Dendritic cell treated with granulocyte-macrophage colony-stimulating factor and Interleukin-4, amounts not matched to agents 40 ng/mL and 50 ng/mL, for 4 days (primary cell): ENCODE results near the gene HCN4.
A peak's percentile ranks its signal among the peaks of the same experiment; 100 is the strongest.

Source experiments
- H3K27ac Mint-ChIP-seq: one replicate; pipeline ENCODE4 v1.8.0; 2022; ENCODE audit warnings: mild to moderate bottlenecking, mixed read lengths
- H3K27me3 Mint-ChIP-seq: one replicate; pipeline ENCODE4 v1.8.0; 2022; ENCODE audit warnings: mild to moderate bottlenecking, mixed read lengths
- H3K36me3 Mint-ChIP-seq: one replicate; pipeline ENCODE4 v1.8.0; 2022; ENCODE audit warnings: low read depth, mixed read lengths
- H3K4me1 Mint-ChIP-seq: one replicate; pipeline ENCODE4 v1.8.0; 2022; ENCODE audit warnings: low read depth, mixed read lengths
- H3K4me3 Mint-ChIP-seq: one replicate; pipeline ENCODE4 v1.8.0; 2022; ENCODE audit warnings: mild to moderate bottlenecking, moderate library complexity, mixed read lengths
- H3K9me3 Mint-ChIP-seq: one replicate; pipeline ENCODE4 v1.8.0; 2022; ENCODE audit warnings: mixed read lengths
- intact Hi-C: fragments of 100-400 bp; cut with micrococcal nuclease; formaldehyde crosslinking; loops from one replicate; pipeline ENCODE4 v1.15.0; 2022

Gene HCN4

DNA sequence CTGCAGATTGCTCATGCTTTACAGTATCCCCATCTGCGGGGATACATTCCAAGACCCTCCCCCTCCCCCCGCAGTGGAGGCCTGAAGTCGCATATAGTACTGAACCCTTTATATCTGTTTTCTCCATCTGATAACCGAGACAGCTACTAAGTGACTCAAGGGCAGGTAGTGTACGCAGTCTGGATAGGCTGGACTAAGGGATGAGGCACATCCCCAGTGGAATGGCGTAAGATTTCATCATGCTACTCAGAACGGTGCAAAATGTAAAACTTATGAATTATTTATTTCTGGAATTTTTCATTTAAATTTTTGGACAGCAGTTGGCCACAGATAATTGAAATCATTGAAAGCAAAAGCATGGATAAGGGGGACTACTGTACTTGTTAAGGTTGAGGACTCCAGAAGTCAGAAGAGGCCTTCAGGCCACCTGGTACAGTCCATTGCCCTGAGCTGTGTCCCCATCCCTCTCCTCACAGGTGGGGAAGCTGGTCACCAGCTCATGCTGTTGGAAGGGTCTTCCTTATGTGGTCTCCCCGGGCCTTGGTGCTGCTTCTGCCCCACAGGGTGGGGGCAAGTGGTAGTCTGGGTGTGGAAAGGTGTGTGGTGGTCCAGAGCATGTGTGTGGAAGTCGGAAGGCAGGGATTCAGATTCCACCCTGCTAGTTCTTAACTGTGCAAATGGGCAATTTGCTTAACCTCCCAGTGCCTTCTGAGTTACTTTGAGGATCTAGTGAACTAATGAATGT lies 72.0 kb downstream of the HCN4 start:
- Mint-ChIP-seq H3K27ac (no peak overlapping the region), H3K4me3 (no peak overlapping the region), H3K36me3 (no peaks in the 10 kb centered on the region), H3K4me1 (peaks cover 62% of the 10 kb centered on the region), H3K27me3 (no peaks in the 10 kb centered on the region), H3K9me3 (no peaks in the 10 kb centered on the region)
- intact Hi-C loops = no loop called here

DNA sequence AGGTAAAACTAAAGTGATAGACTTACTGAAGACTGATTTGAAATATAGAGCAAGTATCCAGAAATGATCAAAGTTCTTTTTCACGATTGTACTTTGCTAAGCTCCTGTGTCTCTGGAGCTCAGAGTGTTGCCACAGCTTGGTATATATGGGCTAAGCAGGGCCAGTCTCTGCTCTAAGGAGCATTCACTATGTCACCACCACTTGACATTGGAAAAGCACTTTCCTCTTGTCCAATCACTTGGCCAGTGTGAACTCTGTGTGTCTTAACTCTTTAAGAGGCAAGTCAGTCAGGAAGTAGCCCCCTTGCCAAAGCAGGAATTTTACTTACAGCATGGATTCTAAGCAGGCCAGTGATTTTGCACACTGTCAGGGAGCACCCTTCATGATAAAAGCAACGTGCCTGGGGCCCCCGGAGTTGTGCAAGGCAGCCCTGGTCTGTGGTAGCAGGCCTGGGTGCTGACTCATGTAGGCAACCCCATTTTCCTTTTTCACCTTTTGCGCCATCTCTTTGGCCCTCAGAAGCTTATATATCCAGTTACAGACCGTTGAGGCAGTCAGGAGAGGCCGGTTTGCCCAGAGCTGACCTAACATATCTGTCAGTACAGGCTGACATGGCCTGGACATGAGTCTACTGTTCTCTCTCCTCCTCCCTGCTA lies 73.0 kb downstream of the HCN4 start:
- intact Hi-C loops = no loop called here
- Mint-ChIP-seq H3K27ac (no peak overlapping the region), H3K36me3 (no peaks in the 10 kb centered on the region), H3K4me1 (peaks cover 62% of the 10 kb centered on the region), H3K9me3 (no peaks in the 10 kb centered on the region), H3K4me3 (no peak overlapping the region), H3K27me3 (no peaks in the 10 kb centered on the region)

DNA sequence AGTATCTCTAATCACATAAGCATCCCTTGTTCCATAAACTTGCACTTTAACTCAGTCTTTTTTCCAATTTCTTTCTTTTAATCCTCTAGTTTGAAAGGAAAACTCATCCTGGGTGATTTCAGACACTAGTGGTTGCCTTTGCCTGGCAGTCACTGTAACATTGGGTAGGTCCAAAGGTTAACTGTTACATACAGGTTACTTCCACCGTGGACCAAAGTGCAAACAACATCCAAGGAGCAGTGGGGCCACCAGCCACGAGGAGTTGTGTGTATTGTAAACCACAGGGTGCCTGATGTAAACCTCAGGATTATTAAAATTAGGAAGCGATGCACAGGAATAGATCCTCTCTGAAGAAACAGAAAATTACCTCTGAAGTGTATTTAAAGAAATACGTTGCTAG lies 75.0 kb downstream of the HCN4 start:
- H3K9me3 Mint-ChIP-seq = no peaks in the 10 kb centered on the region
- H3K4me3 Mint-ChIP-seq = no peak overlapping the region
- H3K4me1 Mint-ChIP-seq = peaks cover 60% of the 10 kb centered on the region
- no peak overlapping the region for H3K27ac Mint-ChIP-seq
- no peaks in the 10 kb centered on the region for H3K36me3 Mint-ChIP-seq
- H3K27me3 Mint-ChIP-seq = no peaks in the 10 kb centered on the region
- intact Hi-C loops = no loop called here

DNA sequence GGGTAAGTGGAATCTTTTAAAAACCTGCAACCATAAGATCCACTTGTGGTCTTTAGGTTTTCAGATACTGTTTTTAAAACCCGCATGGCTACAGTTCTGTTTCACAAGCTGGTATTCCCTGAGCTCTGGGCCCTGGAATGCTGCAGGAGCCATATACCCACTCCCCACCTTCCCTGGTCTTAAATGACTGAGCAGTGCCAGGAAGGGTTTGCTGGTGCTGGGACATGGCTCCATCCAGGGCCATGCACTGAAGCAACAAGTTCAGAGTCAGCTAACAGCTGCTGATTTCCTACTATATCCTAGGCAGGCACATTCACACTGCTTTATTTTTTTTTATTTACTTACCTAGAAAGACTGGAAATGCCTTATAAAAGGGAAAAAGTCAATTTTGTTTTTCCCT lies 77.3 kb downstream of the HCN4 start:
- intact Hi-C loops = no loop called here
- Mint-ChIP-seq H3K27me3 (no peaks in the 10 kb centered on the region), H3K27ac (no peak overlapping the region), H3K4me3 (no peak overlapping the region), H3K36me3 (no peaks in the 10 kb centered on the region), H3K9me3 (no peaks in the 10 kb centered on the region), H3K4me1 (peaks cover 55% of the 10 kb centered on the region)

DNA sequence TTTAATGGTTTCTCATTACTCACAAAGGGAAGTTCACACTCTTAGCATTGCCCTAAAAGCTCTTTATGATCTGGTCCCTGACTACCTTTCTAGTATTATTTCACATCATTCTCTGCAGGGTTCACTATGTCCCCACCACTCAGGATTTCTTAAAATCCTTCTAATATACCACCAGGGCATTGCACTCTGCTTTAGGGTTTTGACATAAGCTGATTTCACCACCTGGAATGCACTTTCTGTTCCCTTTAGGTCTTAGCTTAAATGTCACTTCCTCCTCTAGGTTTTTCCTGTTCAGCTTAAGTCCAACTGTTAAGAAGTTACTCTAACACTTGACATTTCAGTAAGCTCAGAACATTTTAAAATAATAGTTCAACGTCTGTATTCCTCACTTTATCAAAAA lies 81.7 kb downstream of the HCN4 start:
- Mint-ChIP-seq H3K27me3 (peaks cover 2% of the 10 kb centered on the region), H3K4me3 (no peak overlapping the region), H3K4me1 (peaks cover 35% of the 10 kb centered on the region), H3K36me3 (no peaks in the 10 kb centered on the region), H3K9me3 (no peaks in the 10 kb centered on the region), H3K27ac (peak overlapping the region; percentile 1)
- intact Hi-C loops = loop anchor here (10.0 kb wide), 1 partner anchor 618 kb away; no protein-coding TSS in a partner anchor

DNA sequence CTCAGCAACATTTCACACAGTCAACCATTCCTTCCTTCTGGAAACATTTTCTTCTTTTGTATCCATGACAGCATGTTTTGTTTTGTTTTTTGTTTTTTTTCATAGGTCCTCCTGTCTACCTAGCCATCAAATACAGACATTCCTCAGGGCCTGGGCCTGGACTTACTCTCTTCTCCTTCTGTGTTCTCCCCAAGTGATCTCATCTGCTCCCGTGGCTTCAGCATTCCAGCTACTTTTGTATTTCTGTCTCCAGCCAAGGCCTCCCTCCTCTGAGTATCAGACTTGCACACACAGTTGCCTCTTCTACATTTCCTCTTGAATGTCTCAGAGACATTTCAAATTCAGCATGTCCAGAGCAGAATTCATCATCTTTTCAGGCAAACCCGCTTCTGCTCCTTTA lies 82.4 kb downstream of the HCN4 start:
- H3K4me1 Mint-ChIP-seq = peaks cover 35% of the 10 kb centered on the region
- H3K9me3 Mint-ChIP-seq = no peaks in the 10 kb centered on the region
- H3K27ac Mint-ChIP-seq = peak overlapping the region; percentile 1
- intact Hi-C loops = loop anchor here (10.0 kb wide), 1 partner anchor 618 kb away; no protein-coding TSS in a partner anchor
- no peak overlapping the region for H3K4me3 Mint-ChIP-seq
- H3K27me3 Mint-ChIP-seq = peaks cover 5% of the 10 kb centered on the region
- no peaks in the 10 kb centered on the region for H3K36me3 Mint-ChIP-seq

DNA sequence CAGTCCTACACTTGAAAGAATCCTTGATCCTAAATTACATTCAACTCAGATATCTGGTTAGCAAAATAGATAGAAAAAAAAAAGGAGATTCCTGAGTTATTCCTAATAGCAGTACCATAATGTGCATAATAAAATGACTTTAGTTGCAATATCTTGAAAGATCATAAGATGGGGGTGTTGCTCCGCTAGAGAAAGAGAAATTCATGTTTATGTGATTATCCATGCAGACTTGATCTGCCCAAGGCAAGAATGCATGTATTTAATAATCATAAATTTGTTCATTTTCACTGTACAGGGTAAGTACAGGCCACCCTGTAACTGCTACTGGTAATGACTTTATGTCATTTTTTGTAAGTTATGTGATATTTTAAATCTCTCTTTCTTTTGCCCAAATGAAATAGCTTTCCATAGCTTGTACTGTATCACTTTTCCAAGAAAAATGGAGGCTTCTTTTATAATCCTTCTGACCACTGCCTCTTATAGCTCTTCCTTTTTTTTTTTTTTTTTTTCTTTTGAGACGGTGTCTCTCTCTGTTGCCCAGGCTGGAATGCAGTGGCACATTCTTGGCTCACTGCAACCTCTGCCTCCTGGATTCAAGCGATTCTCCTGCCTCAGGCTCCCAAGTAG lies 84.6 kb downstream of the HCN4 start:
- no peak overlapping the region for H3K4me3 Mint-ChIP-seq
- H3K36me3 Mint-ChIP-seq = no peaks in the 10 kb centered on the region
- intact Hi-C loops = loop anchor here (2.0 to 10.0 kb wide), 3 partner anchors 353 to 621 kb away; no protein-coding TSS in a partner anchor
- no peak overlapping the region for H3K27ac Mint-ChIP-seq
- H3K27me3 Mint-ChIP-seq = peaks cover 18% of the 10 kb centered on the region
- H3K4me1 Mint-ChIP-seq = peaks cover 33% of the 10 kb centered on the region
- H3K9me3 Mint-ChIP-seq = no peaks in the 10 kb centered on the region

DNA sequence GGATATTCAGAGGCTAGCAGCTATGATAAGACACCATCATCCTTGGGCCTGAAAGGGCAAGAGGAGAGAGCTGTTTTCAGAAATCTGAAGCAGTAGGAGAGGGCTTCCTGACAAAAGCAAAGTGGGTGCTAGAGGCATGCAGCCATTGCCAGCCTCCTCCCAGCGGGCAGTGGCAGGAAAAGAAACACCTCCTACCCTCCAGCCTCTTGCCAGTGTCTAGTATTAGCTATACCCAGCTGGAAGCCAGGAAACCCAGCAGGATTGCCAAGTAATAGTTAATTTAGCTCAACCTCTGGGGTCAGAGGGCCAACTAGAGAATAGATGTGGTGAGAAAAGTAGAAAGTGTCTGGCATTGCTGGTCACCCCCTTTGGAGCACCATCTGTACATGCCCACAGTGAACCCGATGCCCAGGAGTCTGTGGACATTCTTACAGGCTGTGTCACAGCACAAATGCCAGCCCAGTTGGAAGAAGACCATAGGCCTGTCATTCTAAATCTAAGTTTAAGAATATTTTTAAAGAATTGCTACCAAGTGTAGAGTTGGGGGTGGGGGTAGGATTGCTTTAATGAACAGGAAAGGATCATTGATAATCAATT lies 85.3 kb downstream of the HCN4 start:
- peaks cover 28% of the 10 kb centered on the region for H3K4me1 Mint-ChIP-seq
- intact Hi-C loops = loop anchor here (5.0 to 10.0 kb wide), 2 partner anchors 419 to 621 kb away; no protein-coding TSS in a partner anchor
- no peak overlapping the region for H3K27ac Mint-ChIP-seq
- H3K9me3 Mint-ChIP-seq = no peaks in the 10 kb centered on the region
- no peak overlapping the region for H3K4me3 Mint-ChIP-seq
- H3K36me3 Mint-ChIP-seq = no peaks in the 10 kb centered on the region
- H3K27me3 Mint-ChIP-seq = peaks cover 21% of the 10 kb centered on the region

DNA sequence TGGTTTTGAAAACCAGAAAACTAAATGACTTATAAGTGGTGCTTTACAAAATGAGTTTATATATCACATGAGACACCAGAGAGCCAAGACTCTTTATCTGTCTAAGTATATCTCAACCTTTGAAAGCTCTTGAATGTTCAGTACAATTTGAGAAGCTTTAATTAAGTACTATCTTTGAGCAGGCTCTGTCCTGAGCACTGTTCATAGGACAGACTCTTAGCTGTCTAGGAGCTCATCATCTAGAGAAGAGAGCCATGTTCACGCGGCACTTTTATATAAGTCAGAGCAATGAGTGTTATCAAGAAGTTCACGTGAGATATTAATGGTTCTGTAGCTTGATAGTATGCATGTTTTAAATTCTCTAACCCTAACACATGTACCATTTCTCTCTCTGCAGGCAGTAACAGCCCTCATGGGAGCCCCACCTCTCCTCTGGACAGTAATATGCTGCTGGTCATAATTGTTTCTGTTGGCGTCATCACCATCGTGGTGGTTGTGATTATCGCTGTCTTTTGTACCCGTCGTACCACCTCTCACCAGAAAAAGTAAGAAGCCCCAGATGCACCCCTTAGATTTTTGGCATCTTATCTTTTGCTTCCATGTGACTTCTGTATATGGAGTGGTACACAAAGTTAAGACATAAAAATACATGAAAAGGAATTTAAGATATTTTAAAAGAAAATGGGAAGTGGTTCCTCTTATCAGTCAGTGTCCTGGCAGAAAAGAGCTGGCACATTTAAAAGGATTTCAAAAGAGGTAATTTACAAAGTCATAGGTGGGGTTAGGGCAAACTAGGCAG lies 86.0 kb downstream of the HCN4 start:
- H3K36me3 Mint-ChIP-seq = no peaks in the 10 kb centered on the region
- no peak overlapping the region for H3K27ac Mint-ChIP-seq
- H3K9me3 Mint-ChIP-seq = no peaks in the 10 kb centered on the region
- intact Hi-C loops = loop anchor here (5.0 to 10.0 kb wide), 2 partner anchors 420 to 622 kb away; no protein-coding TSS in a partner anchor
- peaks cover 21% of the 10 kb centered on the region for H3K27me3 Mint-ChIP-seq
- H3K4me1 Mint-ChIP-seq = peaks cover 27% of the 10 kb centered on the region
- no peak overlapping the region for H3K4me3 Mint-ChIP-seq

DNA sequence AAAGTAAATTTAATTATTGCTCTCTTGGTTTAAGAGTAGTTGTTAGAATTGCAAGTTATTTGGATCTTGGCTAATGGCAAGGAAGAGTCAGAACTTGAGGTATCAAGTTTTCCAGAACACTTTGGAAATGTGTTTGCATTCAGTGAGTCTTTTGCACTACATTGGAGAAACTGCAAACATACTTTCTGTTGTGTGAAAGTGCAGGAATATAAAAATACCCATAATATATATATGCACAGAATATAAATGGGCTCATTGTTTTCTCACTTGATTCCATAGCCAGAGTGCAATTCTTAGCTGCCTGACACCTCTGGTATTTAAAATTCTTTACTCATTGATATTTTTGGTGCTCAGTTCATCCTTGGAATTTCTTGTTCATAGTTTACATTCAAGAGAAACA lies 92.9 kb downstream of the HCN4 start:
- Mint-ChIP-seq H3K9me3 (no peaks in the 10 kb centered on the region), H3K27me3 (peaks cover 29% of the 10 kb centered on the region), H3K36me3 (no peaks in the 10 kb centered on the region), H3K27ac (no peak overlapping the region), H3K4me1 (no peaks in the 10 kb centered on the region), H3K4me3 (no peak overlapping the region)
- intact Hi-C loops = no loop called here

DNA sequence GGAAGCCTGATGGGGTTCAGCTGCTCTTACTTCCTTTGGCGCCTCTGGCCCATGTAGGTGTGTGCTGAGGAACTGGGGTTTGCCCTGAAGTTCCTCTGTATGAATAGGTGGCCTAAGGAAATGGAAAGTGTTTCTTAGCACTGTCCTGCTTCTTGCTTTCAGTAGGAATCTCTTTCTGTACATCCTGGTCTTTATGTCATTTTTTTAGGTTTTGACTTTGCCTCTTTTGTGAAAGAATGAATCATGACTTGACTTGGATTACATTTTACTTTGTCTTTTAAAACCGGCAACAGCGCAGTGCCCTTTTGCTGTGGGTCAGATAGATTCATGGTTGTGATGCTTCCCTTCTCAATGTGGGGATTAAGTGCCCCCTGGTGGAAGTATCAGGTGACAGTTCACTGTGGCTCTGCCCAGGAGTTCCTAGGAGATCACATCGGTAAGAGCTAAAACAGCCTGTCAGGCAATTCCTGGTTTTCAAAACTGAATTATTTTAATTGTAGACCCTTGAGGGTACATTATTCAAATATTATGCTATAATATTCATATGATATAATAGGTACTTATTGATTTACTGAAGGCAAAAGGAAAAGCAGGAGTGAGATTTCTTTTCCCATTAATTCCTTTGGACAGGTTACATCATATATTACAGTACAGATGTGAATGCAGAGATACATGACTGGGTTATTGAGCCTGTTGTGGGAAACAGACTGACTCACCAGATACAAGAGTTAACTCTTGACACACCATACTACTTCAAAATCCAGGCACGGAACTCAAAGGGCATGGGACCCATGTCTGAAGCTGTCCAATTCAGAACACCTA lies 95.4 kb downstream of the HCN4 start:
- Mint-ChIP-seq H3K27ac (no peak overlapping the region), H3K9me3 (no peaks in the 10 kb centered on the region), H3K27me3 (peaks cover 24% of the 10 kb centered on the region), H3K4me1 (no peaks in the 10 kb centered on the region), H3K36me3 (no peaks in the 10 kb centered on the region), H3K4me3 (no peak overlapping the region)
- intact Hi-C loops = loop anchor here (1.0 to 5.0 kb wide), 2 partner anchors 32 to 551 kb away; no protein-coding TSS in a partner anchor

DNA sequence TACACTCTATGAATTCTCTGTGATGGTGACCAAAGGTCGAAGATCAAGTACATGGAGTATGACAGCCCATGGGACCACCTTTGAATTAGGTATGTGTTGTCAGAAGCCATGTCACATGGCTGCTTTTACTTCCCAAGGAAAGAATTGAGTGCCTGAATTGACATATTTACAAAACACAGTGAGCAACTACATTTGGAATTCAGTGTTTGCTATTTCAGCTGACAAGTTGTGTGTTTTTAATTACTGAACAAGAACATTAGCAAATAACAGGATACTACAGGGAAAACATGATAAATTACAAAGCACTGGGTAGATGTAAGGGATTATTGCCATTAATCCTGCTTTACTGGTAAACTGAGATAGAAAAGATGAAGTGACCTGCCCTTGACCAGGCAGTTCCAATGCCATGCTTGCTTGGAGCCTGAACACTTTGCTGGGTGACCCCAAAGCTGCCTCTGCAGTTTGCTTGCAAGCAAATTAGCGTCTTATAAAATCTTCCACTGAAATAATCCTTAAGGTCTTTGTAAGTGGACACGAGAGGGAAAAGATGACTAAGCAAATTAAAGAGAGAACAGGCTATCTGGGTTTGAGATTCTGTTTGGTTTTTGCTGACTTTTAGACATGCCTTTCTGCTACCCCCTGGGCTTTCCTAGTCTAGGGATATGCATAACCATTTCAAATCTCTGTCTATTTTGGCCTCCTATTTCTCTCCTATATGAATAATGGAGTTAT lies 98.2 kb downstream of the HCN4 start:
- intact Hi-C loops = loop anchor here (5.0 kb wide), 1 partner anchor 548 kb away; no protein-coding TSS in a partner anchor
- Mint-ChIP-seq H3K36me3 (no peaks in the 10 kb centered on the region), H3K4me3 (no peak overlapping the region), H3K27me3 (peaks cover 22% of the 10 kb centered on the region), H3K9me3 (no peaks in the 10 kb centered on the region), H3K4me1 (no peaks in the 10 kb centered on the region), H3K27ac (no peak overlapping the region)
